Panc1 (cell line): ENCODE measurements around the gene PHACTR4. TPM values are rescaled to one million over a fixed set of nuclear protein-coding genes. Genes with fewer than 3 reads are reported as not detected.
A peak's percentile ranks its signal among the peaks of the same experiment; 100 is the strongest.
"Not testable (repeated sequence)": the region's sequence is repeated elsewhere in the genome, so short reads cannot be mapped to it uniquely, and the experiment has no call there.

Source experiments
- ATAC-seq: fragments of 200-7000 bp; cut with Tn5 transposase; 2 replicates; pipeline ENCODE4 v1.9.1; 2020; ENCODE audit warnings: mild to moderate bottlenecking, moderate library complexity
- BruUV-seq: library from RNA; stranded (reverse); fragments of 400-500 nt; replicated peaks from 2 replicates; lab custom pipeline; 2021; lab: Mats Ljungman, UMichigan
- CTCF ChIA-PET: fragments of 300-600 bp; sonication (Branson Sonifier 250); formaldehyde crosslinking; loops from one replicate; lab custom pipeline; 2022; ENCODE audit warnings: antibody characterized with exemption; lab: Charles Lee
- POLR2A ChIA-PET: fragments of 300-600 bp; sonication (Branson Sonifier 250); formaldehyde crosslinking; loops from one replicate; lab custom pipeline; 2022; ENCODE audit warnings: antibody characterized with exemption; lab: Charles Lee
- DNase-seq: peaks from one replicate; pipeline ENCODE4 v3.0.0-alpha.2; 2010; ENCODE audit warnings: low read depth, low spot score
- H3K27ac ChIP-seq: 2 replicates; pipeline ENCODE4 v1.5.1; 2011; ENCODE audit warnings: mild to moderate bottlenecking, low read length, inconsistent platforms
- H3K27me3 ChIP-seq: fragments of 200-500 bp; sonication (Bioruptor generic); 2 replicates; pipeline ENCODE4 v1.6.0; 2014; ENCODE audit warnings: low read length, inconsistent platforms; ENCODE audit not compliant: control insufficient read depth, insufficient read depth
- H3K36me3 ChIP-seq: fragments of 200-500 bp; sonication (Bioruptor generic); 2 replicates; pipeline ENCODE4 v1.5.1; 2014; ENCODE audit warnings: inconsistent platforms, mild to moderate bottlenecking, low read length, moderate library complexity; ENCODE audit not compliant: control insufficient read depth, insufficient read depth
- H3K4me1 ChIP-seq: 2 replicates; pipeline ENCODE4 v1.5.1; 2011; ENCODE audit warnings: inconsistent platforms, mild to moderate bottlenecking, low read length, moderate library complexity; ENCODE audit not compliant: control insufficient read depth, insufficient read depth
- H3K4me3 ChIP-seq, 2 experiments: 2 replicates each; pipeline ENCODE4 v1.5.1; 2011 to 2012; ENCODE audit warnings: low read depth in 2 of 2, low read length in 2 of 2, mild to moderate bottlenecking in 2 of 2, inconsistent platforms in 1 of 2, moderate library complexity in 1 of 2
- H3K9me3 ChIP-seq: fragments of 200-500 bp; sonication (Bioruptor generic); 2 replicates; pipeline ENCODE4 v1.5.1; 2014; ENCODE audit warnings: low read depth, mild to moderate bottlenecking, inconsistent platforms, low read length, moderate library complexity; ENCODE audit not compliant: control insufficient read depth, insufficient read depth
- POLR2AphosphoS5 ChIP-seq: IDR thresholded peaks from 2 replicates; pipeline ENCODE4 v1.6.1; 2012; ENCODE audit warnings: mild to moderate bottlenecking, low read depth, low read length, moderate library complexity
- SIN3A ChIP-seq: IDR thresholded peaks from 2 replicates; pipeline ENCODE4 v1.6.1; 2012; ENCODE audit warnings: low read depth, mild to moderate bottlenecking, low read length, moderate library complexity, borderline replicate concordance; ENCODE audit not compliant: insufficient read depth
- TCF7L2 ChIP-seq: IDR thresholded peaks from 2 replicates; pipeline ENCODE4 v1.6.1; 2011; ENCODE audit warnings: mild to moderate bottlenecking, low read depth, low read length, inconsistent platforms
- in situ Hi-C: cut with HindIII; loops from 2 replicates; pipeline ENCODE4 v1.10.0; 2016; ENCODE audit warnings: low sequenced_read_pairs, low pct_unique_long_range_greater_than_20kb
- intact Hi-C: fragments of 100-400 bp; cut with micrococcal nuclease; formaldehyde crosslinking; loops from one replicate; pipeline ENCODE4 v1.10.0; 2022; ENCODE audit not compliant: unreplicated experiment
- total RNA-seq: library from RNA; stranded (reverse); gene quantifications from one replicate; pipeline ENCODE4 v1.2.1, GENCODE V29; 2021; ENCODE audit not compliant: unreplicated experiment
- TF ChIP-seq, protein P1 (sequence below): fragments of 450-650 bp; IDR thresholded peaks from 2 replicates; pipeline ENCODE4 v1.5.1; 2017; ENCODE audit warnings: mild to moderate bottlenecking
- TF ChIP-seq, protein P2 (sequence below), 2 experiments: IDR thresholded peaks; 2 replicates each; pipeline ENCODE4 v1.6.1; 2011 to 2012; ENCODE audit warnings: low read depth in 2 of 2, control low read depth in 1 of 2, low read length in 1 of 2, mild to moderate bottlenecking in 1 of 2, moderate library complexity in 1 of 2; ENCODE audit not compliant: insufficient read depth in 1 of 2

PHACTR4 gene
- total RNA-seq, 1 experiment from 2014 or later, result 63.4 TPM

DNA sequence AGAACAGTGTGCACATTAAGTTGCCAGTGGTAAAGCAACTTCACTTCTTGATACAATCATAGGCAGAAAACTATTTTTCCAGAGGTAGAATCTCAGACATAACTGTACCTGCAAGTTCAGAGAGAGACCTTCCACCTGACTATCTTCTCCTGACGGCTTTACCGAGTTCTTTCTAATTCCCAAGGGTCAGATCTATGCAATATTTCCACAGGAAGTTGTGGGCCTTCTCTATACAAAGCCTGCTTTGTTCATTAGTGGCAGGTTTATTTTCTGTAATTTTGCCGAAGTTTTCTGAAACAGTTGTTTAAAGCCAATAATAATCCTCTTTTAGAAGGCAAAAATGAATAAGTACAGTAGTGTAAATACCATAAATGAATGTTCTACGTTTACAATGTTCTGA, 78.1 kb downstream of the PHACTR4 start:
- POLR2A ChIA-PET, result no interaction called here

DNA sequence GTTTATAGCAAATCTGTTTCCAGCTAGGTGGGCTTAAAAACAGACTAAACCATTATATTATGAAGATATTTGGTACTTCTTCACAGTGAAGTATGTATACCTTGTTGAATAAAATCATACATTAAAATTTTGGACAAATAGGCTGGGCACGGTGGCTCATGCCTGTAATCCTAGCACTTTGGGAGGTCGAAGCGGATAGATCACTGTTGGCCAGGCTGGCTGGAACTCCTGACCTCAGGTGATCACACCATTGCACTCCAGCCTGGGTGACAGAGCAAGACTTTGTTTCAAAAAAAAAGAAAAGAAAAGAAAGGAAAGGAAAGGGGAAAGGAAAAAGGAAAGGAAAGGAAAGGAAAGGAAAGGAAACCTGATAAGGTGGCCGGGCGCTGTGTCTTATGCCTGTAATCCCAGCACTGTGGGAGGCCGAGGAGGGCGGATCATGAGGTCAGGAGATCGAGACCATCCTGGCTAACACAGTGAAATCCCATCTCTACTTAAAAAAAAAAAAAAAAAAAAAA, 78.6 kb downstream of the PHACTR4 start:
- in situ Hi-C loops, H3K4me3 ChIP-seq, intact Hi-C loops, H3K27me3 ChIP-seq, BruUV-seq, ATAC-seq, H3K36me3 ChIP-seq, CTCF ChIA-PET, DNase-seq, H3K9me3 ChIP-seq, H3K4me1 ChIP-seq, H3K27ac ChIP-seq: not testable (repeated sequence)
- POLR2A ChIA-PET, result interaction anchor here (0.6 kb wide), 2 partner anchors 39 to 193 kb away, joined by 6 to 9 read pairs; no protein-coding TSS in a partner anchor

More for the DNA sequence above, 78.1 kb downstream of the PHACTR4 start:
- no peak for ATAC-seq
- in situ Hi-C loops, result no loop called here
- Histone ChIP-seq H3K27ac (no peak overlapping the region), H3K4me3 (no peak overlapping the region), H3K27me3 (no peaks in the 10 kb centered on the region), H3K9me3 (no peaks in the 10 kb centered on the region), H3K4me1 (no peaks in the 10 kb centered on the region), H3K36me3 (no peaks in the 10 kb centered on the region)
- intact Hi-C loops, result no loop called here
- TSS peak; percentile 26 for BruUV-seq
- no peak for DNase-seq
- CTCF ChIA-PET, result no interaction called here
- no peak for TF ChIP-seq SIN3A

DNA sequence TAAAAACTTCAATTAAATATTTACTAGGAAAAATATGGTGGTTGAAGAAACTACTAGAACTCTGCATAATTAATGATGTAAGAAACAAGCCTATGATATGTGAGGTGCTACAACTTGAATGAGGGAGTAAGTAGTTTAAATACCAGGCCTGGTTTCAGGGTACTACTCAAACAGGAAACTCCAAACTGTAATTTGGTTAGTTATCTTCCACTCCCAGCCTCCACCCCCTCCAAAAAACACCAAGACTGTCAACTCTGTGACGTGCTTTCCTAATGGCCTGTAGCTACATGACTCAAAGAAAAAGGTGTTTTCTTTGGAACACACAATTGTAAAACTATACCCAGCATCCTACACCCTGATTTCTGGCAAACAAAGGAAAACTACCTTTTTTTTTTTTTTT, 80.4 kb downstream of the PHACTR4 start:
- POLR2A ChIA-PET, result no interaction called here
- in situ Hi-C loops, result no loop called here
- BruUV-seq, result no TSS peak
- Histone ChIP-seq H3K27me3 (no peaks in the 10 kb centered on the region), H3K4me3 (no peak overlapping the region), H3K9me3 (no peaks in the 10 kb centered on the region), H3K4me1 (no peaks in the 10 kb centered on the region), H3K36me3 (no peaks in the 10 kb centered on the region), H3K27ac (no peak overlapping the region)
- ATAC-seq (no peak), DNase-seq (no peak)
- intact Hi-C loops, result no loop called here
- TF ChIP-seq POLR2AphosphoS5, result no peak
- TF ChIP-seq, protein P1, sequence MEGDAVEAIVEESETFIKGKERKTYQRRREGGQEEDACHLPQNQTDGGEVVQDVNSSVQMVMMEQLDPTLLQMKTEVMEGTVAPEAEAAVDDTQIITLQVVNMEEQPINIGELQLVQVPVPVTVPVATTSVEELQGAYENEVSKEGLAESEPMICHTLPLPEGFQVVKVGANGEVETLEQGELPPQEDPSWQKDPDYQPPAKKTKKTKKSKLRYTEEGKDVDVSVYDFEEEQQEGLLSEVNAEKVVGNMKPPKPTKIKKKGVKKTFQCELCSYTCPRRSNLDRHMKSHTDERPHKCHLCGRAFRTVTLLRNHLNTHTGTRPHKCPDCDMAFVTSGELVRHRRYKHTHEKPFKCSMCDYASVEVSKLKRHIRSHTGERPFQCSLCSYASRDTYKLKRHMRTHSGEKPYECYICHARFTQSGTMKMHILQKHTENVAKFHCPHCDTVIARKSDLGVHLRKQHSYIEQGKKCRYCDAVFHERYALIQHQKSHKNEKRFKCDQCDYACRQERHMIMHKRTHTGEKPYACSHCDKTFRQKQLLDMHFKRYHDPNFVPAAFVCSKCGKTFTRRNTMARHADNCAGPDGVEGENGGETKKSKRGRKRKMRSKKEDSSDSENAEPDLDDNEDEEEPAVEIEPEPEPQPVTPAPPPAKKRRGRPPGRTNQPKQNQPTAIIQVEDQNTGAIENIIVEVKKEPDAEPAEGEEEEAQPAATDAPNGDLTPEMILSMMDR, result no peak
- TF ChIP-seq TCF7L2, result no peak
- no peak for TF ChIP-seq SIN3A
- TF ChIP-seq, protein P2, sequence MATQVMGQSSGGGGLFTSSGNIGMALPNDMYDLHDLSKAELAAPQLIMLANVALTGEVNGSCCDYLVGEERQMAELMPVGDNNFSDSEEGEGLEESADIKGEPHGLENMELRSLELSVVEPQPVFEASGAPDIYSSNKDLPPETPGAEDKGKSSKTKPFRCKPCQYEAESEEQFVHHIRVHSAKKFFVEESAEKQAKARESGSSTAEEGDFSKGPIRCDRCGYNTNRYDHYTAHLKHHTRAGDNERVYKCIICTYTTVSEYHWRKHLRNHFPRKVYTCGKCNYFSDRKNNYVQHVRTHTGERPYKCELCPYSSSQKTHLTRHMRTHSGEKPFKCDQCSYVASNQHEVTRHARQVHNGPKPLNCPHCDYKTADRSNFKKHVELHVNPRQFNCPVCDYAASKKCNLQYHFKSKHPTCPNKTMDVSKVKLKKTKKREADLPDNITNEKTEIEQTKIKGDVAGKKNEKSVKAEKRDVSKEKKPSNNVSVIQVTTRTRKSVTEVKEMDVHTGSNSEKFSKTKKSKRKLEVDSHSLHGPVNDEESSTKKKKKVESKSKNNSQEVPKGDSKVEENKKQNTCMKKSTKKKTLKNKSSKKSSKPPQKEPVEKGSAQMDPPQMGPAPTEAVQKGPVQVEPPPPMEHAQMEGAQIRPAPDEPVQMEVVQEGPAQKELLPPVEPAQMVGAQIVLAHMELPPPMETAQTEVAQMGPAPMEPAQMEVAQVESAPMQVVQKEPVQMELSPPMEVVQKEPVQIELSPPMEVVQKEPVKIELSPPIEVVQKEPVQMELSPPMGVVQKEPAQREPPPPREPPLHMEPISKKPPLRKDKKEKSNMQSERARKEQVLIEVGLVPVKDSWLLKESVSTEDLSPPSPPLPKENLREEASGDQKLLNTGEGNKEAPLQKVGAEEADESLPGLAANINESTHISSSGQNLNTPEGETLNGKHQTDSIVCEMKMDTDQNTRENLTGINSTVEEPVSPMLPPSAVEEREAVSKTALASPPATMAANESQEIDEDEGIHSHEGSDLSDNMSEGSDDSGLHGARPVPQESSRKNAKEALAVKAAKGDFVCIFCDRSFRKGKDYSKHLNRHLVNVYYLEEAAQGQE (IDR thresholded peaks at IDR 0.05; ENCODE audit: insufficient read depth in 1 of 2, low read depth in 2 of 2, low read length in 1 of 2), result no peak
- CTCF ChIA-PET, result no interaction called here
